ENCODE data around the gene GPR158. TPM values are rescaled to one million over a fixed set of nuclear protein-coding genes. Genes with fewer than 3 reads are reported as not detected.

The GPR158 gene
- total RNA-seq, 1 donor from 2014 or later = 0.52 TPM

GRCh38 chr10:25536027-25536426 lies 361.2 kb downstream of the GPR158 start:
- no peak overlapping the region for H3K27ac ChIP-seq (ENCODE audit: low read depth, low read length)
- no peaks in the 10 kb centered on the region for H3K4me1 ChIP-seq (ENCODE audit: control insufficient read depth in 3 of 3, insufficient read depth in 3 of 3, low read length in 3 of 3)
- H3K9ac ChIP-seq (ENCODE audit: low read depth in 1 of 3, low read length in 3 of 3) = no peak overlapping the region
- H3K36me3 ChIP-seq (ENCODE audit: control insufficient read depth in 3 of 3, insufficient read depth in 3 of 3, low read length in 3 of 3) = no peaks in the 10 kb centered on the region
- H3K9me3 ChIP-seq (ENCODE audit: control insufficient read depth in 3 of 3, low read length in 3 of 3) = no peaks in the 10 kb centered on the region
- H3K4me3 ChIP-seq (ENCODE audit: low read length in 3 of 3) = no peak overlapping the region
- H3K27me3 ChIP-seq (ENCODE audit: control insufficient read depth in 3 of 3, insufficient read depth in 3 of 3, low read length in 3 of 3) = no peaks in the 10 kb centered on the region

GRCh38 chr10:25547382-25547781 lies 372.6 kb downstream of the GPR158 start:
- Histone ChIP-seq H3K9ac (ENCODE audit: low read depth in 1 of 3, low read length in 3 of 3) (no peak overlapping the region), H3K27ac (ENCODE audit: low read depth, low read length) (no peak overlapping the region), H3K36me3 (ENCODE audit: control insufficient read depth in 3 of 3, insufficient read depth in 3 of 3, low read length in 3 of 3) (no peaks in the 10 kb centered on the region)

GRCh38 chr10:25552283-25552919 lies 377.6 kb downstream of the GPR158 start:
- H3K4me1 ChIP-seq (ENCODE audit: control insufficient read depth in 3 of 3, insufficient read depth in 3 of 3, low read length in 3 of 3) = no peaks in the 10 kb centered on the region
- H3K27me3 ChIP-seq (ENCODE audit: control insufficient read depth in 3 of 3, insufficient read depth in 3 of 3, low read length in 3 of 3) = no peaks in the 10 kb centered on the region
- no peak overlapping the region for H3K9ac ChIP-seq (ENCODE audit: low read depth in 1 of 3, low read length in 3 of 3)
- no peak overlapping the region for H3K27ac ChIP-seq (ENCODE audit: low read depth, low read length)
- H3K36me3 ChIP-seq (ENCODE audit: control insufficient read depth in 3 of 3, insufficient read depth in 3 of 3, low read length in 3 of 3) = no peaks in the 10 kb centered on the region
- no peaks in the 10 kb centered on the region for H3K9me3 ChIP-seq (ENCODE audit: control insufficient read depth in 3 of 3, low read length in 3 of 3)
- no peak overlapping the region for H3K4me3 ChIP-seq (ENCODE audit: low read length in 3 of 3)

More at GRCh38 chr10:25547382-25547781, 372.6 kb downstream of the GPR158 start:
- H3K4me1 ChIP-seq (ENCODE audit: control insufficient read depth in 3 of 3, insufficient read depth in 3 of 3, low read length in 3 of 3) = no peaks in the 10 kb centered on the region
- no peaks in the 10 kb centered on the region for H3K27me3 ChIP-seq (ENCODE audit: control insufficient read depth in 3 of 3, insufficient read depth in 3 of 3, low read length in 3 of 3)
- H3K4me3 ChIP-seq (ENCODE audit: low read length in 3 of 3) = no peak overlapping the region
- no peaks in the 10 kb centered on the region for H3K9me3 ChIP-seq (ENCODE audit: control insufficient read depth in 3 of 3, low read length in 3 of 3)

DNA sequence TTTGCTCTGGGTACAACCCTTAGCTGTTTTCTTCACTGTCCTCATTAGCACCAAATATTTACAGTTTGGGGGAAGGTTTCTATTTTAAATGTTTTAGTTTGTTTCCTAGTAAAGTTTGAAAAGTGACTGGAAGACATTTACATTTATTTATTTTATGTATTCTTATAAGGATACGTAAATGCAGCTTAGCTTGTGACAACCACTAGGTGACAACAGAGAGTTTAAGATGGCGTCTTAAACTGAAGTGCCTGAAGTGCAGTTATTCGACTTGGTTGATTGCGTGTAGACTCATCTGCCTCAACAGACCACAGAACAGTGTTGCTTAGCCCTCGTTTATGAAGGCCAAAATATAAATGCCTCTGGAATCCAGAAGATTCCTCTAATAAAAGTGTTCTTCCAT lies 381.1 kb downstream of the GPR158 start:
- Histone ChIP-seq H3K4me1 (ENCODE audit: control insufficient read depth in 3 of 3, insufficient read depth in 3 of 3, low read length in 3 of 3) (no peaks in the 10 kb centered on the region), H3K27ac (ENCODE audit: low read depth, low read length) (no peak overlapping the region), H3K9ac (ENCODE audit: low read depth in 1 of 3, low read length in 3 of 3) (no peak overlapping the region), H3K9me3 (ENCODE audit: control insufficient read depth in 3 of 3, low read length in 3 of 3) (no peaks in the 10 kb centered on the region), H3K36me3 (ENCODE audit: control insufficient read depth in 3 of 3, insufficient read depth in 3 of 3, low read length in 3 of 3) (no peaks in the 10 kb centered on the region), H3K27me3 (ENCODE audit: control insufficient read depth in 3 of 3, insufficient read depth in 3 of 3, low read length in 3 of 3) (no peaks in the 10 kb centered on the region), H3K4me3 (ENCODE audit: low read length in 3 of 3) (no peak overlapping the region)

DNA sequence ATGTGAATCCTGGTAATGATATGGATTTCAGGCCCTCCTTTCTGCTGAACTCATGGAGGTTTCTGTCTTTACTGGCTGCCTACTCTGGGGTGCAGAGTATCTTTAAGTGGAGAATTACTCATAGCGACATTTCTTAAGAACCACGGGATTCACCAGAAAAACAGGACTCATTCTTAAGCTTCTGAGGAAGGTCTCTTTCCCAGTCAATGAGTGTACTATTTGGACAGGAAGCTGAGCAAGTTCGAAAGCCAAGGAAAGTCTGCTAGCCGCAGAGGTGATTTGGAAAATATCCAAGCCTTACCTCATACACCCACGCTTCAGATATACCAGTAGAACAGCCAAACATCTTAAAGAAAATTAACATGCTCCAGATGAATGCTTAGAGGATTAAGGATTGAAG lies 381.7 kb downstream of the GPR158 start:
- no peaks in the 10 kb centered on the region for H3K36me3 ChIP-seq (ENCODE audit: control insufficient read depth in 3 of 3, insufficient read depth in 3 of 3, low read length in 3 of 3)
- no peaks in the 10 kb centered on the region for H3K4me1 ChIP-seq (ENCODE audit: control insufficient read depth in 3 of 3, insufficient read depth in 3 of 3, low read length in 3 of 3)
- no peak overlapping the region for H3K4me3 ChIP-seq (ENCODE audit: low read length in 3 of 3)
- H3K9ac ChIP-seq (ENCODE audit: low read depth in 1 of 3, low read length in 3 of 3) = no peak overlapping the region
- H3K27ac ChIP-seq (ENCODE audit: low read depth, low read length) = no peak overlapping the region
- H3K9me3 ChIP-seq (ENCODE audit: control insufficient read depth in 3 of 3, low read length in 3 of 3) = no peaks in the 10 kb centered on the region
- H3K27me3 ChIP-seq (ENCODE audit: control insufficient read depth in 3 of 3, insufficient read depth in 3 of 3, low read length in 3 of 3) = no peaks in the 10 kb centered on the region

DNA sequence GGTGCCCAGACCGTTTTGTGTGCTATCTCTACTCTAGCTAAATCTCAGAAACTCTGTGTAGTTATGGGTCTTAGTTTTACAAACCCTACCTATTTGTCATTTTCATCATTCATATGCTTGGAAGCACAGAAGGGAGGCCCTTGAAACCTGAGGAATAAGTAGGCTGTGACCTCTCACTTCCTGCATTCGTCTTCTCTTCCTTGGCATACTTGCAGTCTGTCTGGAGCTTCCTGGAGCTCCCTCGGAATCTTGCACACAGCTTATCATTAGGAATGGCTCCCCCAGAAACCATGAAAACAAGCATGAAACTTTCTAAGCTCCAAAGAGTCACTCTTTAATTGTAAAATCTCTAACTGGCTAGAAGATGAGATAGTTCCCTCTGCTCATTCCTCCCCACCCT lies 382.3 kb downstream of the GPR158 start:
- no peak overlapping the region for H3K27ac ChIP-seq (ENCODE audit: low read depth, low read length)
- H3K9me3 ChIP-seq (ENCODE audit: control insufficient read depth in 3 of 3, low read length in 3 of 3) = no peaks in the 10 kb centered on the region
- no peaks in the 10 kb centered on the region for H3K4me1 ChIP-seq (ENCODE audit: control insufficient read depth in 3 of 3, insufficient read depth in 3 of 3, low read length in 3 of 3)
- H3K9ac ChIP-seq (ENCODE audit: low read depth in 1 of 3, low read length in 3 of 3) = no peak overlapping the region
- H3K36me3 ChIP-seq (ENCODE audit: control insufficient read depth in 3 of 3, insufficient read depth in 3 of 3, low read length in 3 of 3) = no peaks in the 10 kb centered on the region
- H3K27me3 ChIP-seq (ENCODE audit: control insufficient read depth in 3 of 3, insufficient read depth in 3 of 3, low read length in 3 of 3) = no peaks in the 10 kb centered on the region
- no peak overlapping the region for H3K4me3 ChIP-seq (ENCODE audit: low read length in 3 of 3)

- Histone ChIP-seq H3K4me1 (ENCODE audit: control insufficient read depth in 3 of 3, insufficient read depth in 3 of 3, low read length in 3 of 3) (no peaks in the 10 kb centered on the region), H3K36me3 (ENCODE audit: control insufficient read depth in 3 of 3, insufficient read depth in 3 of 3, low read length in 3 of 3) (no peaks in the 10 kb centered on the region), H3K27me3 (ENCODE audit: control insufficient read depth in 3 of 3, insufficient read depth in 3 of 3, low read length in 3 of 3) (no peaks in the 10 kb centered on the region), H3K9me3 (ENCODE audit: control insufficient read depth in 3 of 3, low read length in 3 of 3) (no peaks in the 10 kb centered on the region), H3K4me3 (ENCODE audit: low read length in 3 of 3) (no peak overlapping the region), H3K27ac (ENCODE audit: low read depth, low read length) (no peak overlapping the region), H3K9ac (ENCODE audit: low read depth in 1 of 3, low read length in 3 of 3) (no peak overlapping the region)
Measured at GRCh38 chr10:25561758-25562157, 387.0 kb downstream of the GPR158 start.

- Histone ChIP-seq H3K4me1 (ENCODE audit: control insufficient read depth in 3 of 3, insufficient read depth in 3 of 3, low read length in 3 of 3) (no peaks in the 10 kb centered on the region), H3K9ac (ENCODE audit: low read depth in 1 of 3, low read length in 3 of 3) (no peak overlapping the region), H3K27me3 (ENCODE audit: control insufficient read depth in 3 of 3, insufficient read depth in 3 of 3, low read length in 3 of 3) (no peaks in the 10 kb centered on the region), H3K36me3 (ENCODE audit: control insufficient read depth in 3 of 3, insufficient read depth in 3 of 3, low read length in 3 of 3) (no peaks in the 10 kb centered on the region), H3K4me3 (ENCODE audit: low read length in 3 of 3) (no peak overlapping the region), H3K9me3 (ENCODE audit: control insufficient read depth in 3 of 3, low read length in 3 of 3) (no peaks in the 10 kb centered on the region), H3K27ac (ENCODE audit: low read depth, low read length) (no peak overlapping the region)
Measured at GRCh38 chr10:25562547-25562946, 387.7 kb downstream of the GPR158 start.

GRCh38 chr10:25564351-25564750 lies 389.6 kb downstream of the GPR158 start:
- Histone ChIP-seq H3K36me3 (ENCODE audit: control insufficient read depth in 3 of 3, insufficient read depth in 3 of 3, low read length in 3 of 3) (no peaks in the 10 kb centered on the region), H3K27me3 (ENCODE audit: control insufficient read depth in 3 of 3, insufficient read depth in 3 of 3, low read length in 3 of 3) (no peaks in the 10 kb centered on the region), H3K9ac (ENCODE audit: low read depth in 1 of 3, low read length in 3 of 3) (no peak overlapping the region), H3K4me1 (ENCODE audit: control insufficient read depth in 3 of 3, insufficient read depth in 3 of 3, low read length in 3 of 3) (no peaks in the 10 kb centered on the region), H3K4me3 (ENCODE audit: low read length in 3 of 3) (no peak overlapping the region), H3K9me3 (ENCODE audit: control insufficient read depth in 3 of 3, low read length in 3 of 3) (no peaks in the 10 kb centered on the region), H3K27ac (ENCODE audit: low read depth, low read length) (no peak overlapping the region)

- no peaks in the 10 kb centered on the region for H3K36me3 ChIP-seq (ENCODE audit: control insufficient read depth in 3 of 3, insufficient read depth in 3 of 3, low read length in 3 of 3)
- no peaks in the 10 kb centered on the region for H3K27me3 ChIP-seq (ENCODE audit: control insufficient read depth in 3 of 3, insufficient read depth in 3 of 3, low read length in 3 of 3)
- H3K4me3 ChIP-seq (ENCODE audit: low read length in 3 of 3) = no peak overlapping the region
- H3K9ac ChIP-seq (ENCODE audit: low read depth in 1 of 3, low read length in 3 of 3) = no peak overlapping the region
- no peaks in the 10 kb centered on the region for H3K9me3 ChIP-seq (ENCODE audit: control insufficient read depth in 3 of 3, low read length in 3 of 3)
- no peaks in the 10 kb centered on the region for H3K4me1 ChIP-seq (ENCODE audit: control insufficient read depth in 3 of 3, insufficient read depth in 3 of 3, low read length in 3 of 3)
- no peak overlapping the region for H3K27ac ChIP-seq (ENCODE audit: low read depth, low read length)
Measured at GRCh38 chr10:25565570-25565969, 390.8 kb downstream of the GPR158 start.

Data from skeletal muscle tissue (tissue), 4 donors.